ENCODE measurements around the gene CCDC54. TPM values are rescaled to one million over a fixed set of nuclear protein-coding genes. Genes with fewer than 3 reads are reported as not detected.
"Not testable (repeated sequence)": the region's sequence is repeated elsewhere in the genome, so short reads cannot be mapped to it uniquely, and the experiment has no call there.

CCDC54 gene
- total RNA-seq = not detected
- polyA plus RNA-seq = not detected
- long read RNA-seq, donor 1 = 0 reads
- long read RNA-seq, donor 2 = 0 reads
- long read RNA-seq, donor 3 = 0 reads
- long read RNA-seq, donor 4 = 0 reads
- long read RNA-seq, donor 5 = 0 reads
- long read RNA-seq, donor 6 = 0 reads
- long read RNA-seq, donor 7, partial matches to known transcripts = 0 of 1 reads
- long read RNA-seq, donor 7, other reads (novel, unspliced or antisense) = 0 of 1 reads
- long read RNA-seq, donor 8 = 0 reads
- long read RNA-seq, donor 9, partial matches to known transcripts = 0 of 1 reads
- long read RNA-seq, donor 9, other reads (novel, unspliced or antisense) = 0 of 1 reads
- long read RNA-seq, donor 10 = 0 reads

- Histone ChIP-seq H3K4me1 (no peaks in the 10 kb centered on the region), H3K9me3 (no peaks in the 10 kb centered on the region), H3K27ac (no peak within 1 kb of the TSS), H3K4me3 (no peak within 1 kb of the TSS), H3K36me3 (no peaks in the 10 kb centered on the region), H3K27me3 (no peaks in the 10 kb centered on the region)
- TF ChIP-seq POLR2AphosphoS5 (IDR thresholded peaks at IDR 0.05) = no peak
- no peak for TF ChIP-seq EP300 (IDR thresholded peaks at IDR 0.05)
- no peak for TF ChIP-seq POLR2A (IDR thresholded peaks at IDR 0.05)
- TF ChIP-seq CTCF (IDR thresholded peaks at IDR 0.05) = no peak
- intact Hi-C loops (cut with DNase I; ENCODE audit: low total_unique reads) = no loop called here
- DNase-seq = no peak
Observed at GRCh38 chr3:107377151-107377550, at the start of gene CCDC54. Gene CCDC54, plus strand, starts transcription at chr3:107377439. Its CDS starts 149 bp downstream, at chr3:107377588.

- DNase-seq = no peak
- no peaks in the 10 kb centered on the region for H3K4me1 ChIP-seq
- H3K36me3 ChIP-seq = no peaks in the 10 kb centered on the region
- no peak overlapping the region for H3K27ac ChIP-seq
- H3K4me3 ChIP-seq = no peak overlapping the region
- H3K9me3 ChIP-seq = no peaks in the 10 kb centered on the region
- TF ChIP-seq CTCF (IDR thresholded peaks at IDR 0.05) (no peak), POLR2AphosphoS5 (IDR thresholded peaks at IDR 0.05) (no peak), EP300 (IDR thresholded peaks at IDR 0.05) (no peak)
- intact Hi-C loops (cut with DNase I; ENCODE audit: low total_unique reads) = no loop called here
- no peaks in the 10 kb centered on the region for H3K27me3 ChIP-seq
- WGBS, 5 donors = 79 to 89% (median 83%) methylated on average over 2 of the region's 2 CpGs
Observed at GRCh38 chr3:107328069-107328468, 49.2 kb upstream of the CCDC54 start.

- intact Hi-C loops (cut with DNase I; ENCODE audit: low total_unique reads) = no loop called here
- Histone ChIP-seq H3K4me1 (no peaks in the 10 kb centered on the region), H3K4me3 (no peak overlapping the region), H3K27me3 (no peaks in the 10 kb centered on the region), H3K27ac (no peak overlapping the region), H3K9me3 (no peaks in the 10 kb centered on the region), H3K36me3 (no peaks in the 10 kb centered on the region)
- DNase-seq = no peak
- TF ChIP-seq POLR2A (IDR thresholded peaks at IDR 0.05) (no peak), CTCF (IDR thresholded peaks at IDR 0.05) (no peak), EP300 (IDR thresholded peaks at IDR 0.05) (no peak), POLR2AphosphoS5 (IDR thresholded peaks at IDR 0.05) (no peak)
- 80 to 94% (median 85%) methylated on average over 5 of the region's 5 CpGs for WGBS, 5 donors
Observed at GRCh38 chr3:107329088-107329487, 48.2 kb upstream of the CCDC54 start.

GRCh38 chr3:107339690-107340089, 37.5 kb upstream of the CCDC54 start:
- H3K4me1 ChIP-seq; H3K4me3 ChIP-seq; DNase-seq; H3K36me3 ChIP-seq; H3K27me3 ChIP-seq; H3K9me3 ChIP-seq; intact Hi-C loops (cut with DNase I; ENCODE audit: low total_unique reads); H3K27ac ChIP-seq: not testable (repeated sequence)
- 94 to 98% (median 97%) methylated on average over 3 of the region's 3 CpGs for WGBS, 5 donors

GRCh38 chr3:107344722-107345121, 32.5 kb upstream of the CCDC54 start:
- Histone ChIP-seq H3K27me3 (no peaks in the 10 kb centered on the region), H3K36me3 (no peaks in the 10 kb centered on the region), H3K4me3 (no peak overlapping the region), H3K9me3 (no peaks in the 10 kb centered on the region), H3K27ac (no peak overlapping the region), H3K4me1 (no peaks in the 10 kb centered on the region)
- no peak for DNase-seq
- TF ChIP-seq POLR2A (IDR thresholded peaks at IDR 0.05) = no peak
- no peak for TF ChIP-seq POLR2AphosphoS5 (IDR thresholded peaks at IDR 0.05)
- no peak for TF ChIP-seq CTCF (IDR thresholded peaks at IDR 0.05)
- no peak for TF ChIP-seq EP300 (IDR thresholded peaks at IDR 0.05)
- intact Hi-C loops (cut with DNase I; ENCODE audit: low total_unique reads) = no loop called here

All from stomach (tissue), 19 donors.